GM20000 (cell line): Measurements from ENCODE around the gene CCN5.

Experiments
- DNase-seq: peaks from one replicate; pipeline ENCODE4 v3.0.0; 2012; ENCODE audit warnings: low spot score
- TF ChIP-seq, protein P1 (sequence below): IDR thresholded peaks from 2 replicates; pipeline ENCODE4 v1.5.1; 2012; ENCODE audit warnings: mild to moderate bottlenecking, control low read depth; ENCODE audit errors: extremely low read depth, missing control alignments

The CCN5 gene

GRCh38 chr20:44714102-44714700 is 968 bp upstream of the CCN5 start:
- DNase-seq = no peak
- TF ChIP-seq, protein P1, sequence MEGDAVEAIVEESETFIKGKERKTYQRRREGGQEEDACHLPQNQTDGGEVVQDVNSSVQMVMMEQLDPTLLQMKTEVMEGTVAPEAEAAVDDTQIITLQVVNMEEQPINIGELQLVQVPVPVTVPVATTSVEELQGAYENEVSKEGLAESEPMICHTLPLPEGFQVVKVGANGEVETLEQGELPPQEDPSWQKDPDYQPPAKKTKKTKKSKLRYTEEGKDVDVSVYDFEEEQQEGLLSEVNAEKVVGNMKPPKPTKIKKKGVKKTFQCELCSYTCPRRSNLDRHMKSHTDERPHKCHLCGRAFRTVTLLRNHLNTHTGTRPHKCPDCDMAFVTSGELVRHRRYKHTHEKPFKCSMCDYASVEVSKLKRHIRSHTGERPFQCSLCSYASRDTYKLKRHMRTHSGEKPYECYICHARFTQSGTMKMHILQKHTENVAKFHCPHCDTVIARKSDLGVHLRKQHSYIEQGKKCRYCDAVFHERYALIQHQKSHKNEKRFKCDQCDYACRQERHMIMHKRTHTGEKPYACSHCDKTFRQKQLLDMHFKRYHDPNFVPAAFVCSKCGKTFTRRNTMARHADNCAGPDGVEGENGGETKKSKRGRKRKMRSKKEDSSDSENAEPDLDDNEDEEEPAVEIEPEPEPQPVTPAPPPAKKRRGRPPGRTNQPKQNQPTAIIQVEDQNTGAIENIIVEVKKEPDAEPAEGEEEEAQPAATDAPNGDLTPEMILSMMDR = no peak

GRCh38 chr20:44715499-44716308 is 535 bp downstream of the CCN5 start:
- TF ChIP-seq, protein P1 = no peak
- DNase-seq = no peak

GRCh38 chr20:44716309-44717106 is 1.3 kb downstream of the CCN5 start:
- no peak for DNase-seq
- TF ChIP-seq, protein P1 = no peak

GRCh38 chr20:44717986-44718385 is 2.8 kb downstream of the CCN5 start:
- DNase-seq = no peak
- TF ChIP-seq, protein P1 = no peak

DNA sequence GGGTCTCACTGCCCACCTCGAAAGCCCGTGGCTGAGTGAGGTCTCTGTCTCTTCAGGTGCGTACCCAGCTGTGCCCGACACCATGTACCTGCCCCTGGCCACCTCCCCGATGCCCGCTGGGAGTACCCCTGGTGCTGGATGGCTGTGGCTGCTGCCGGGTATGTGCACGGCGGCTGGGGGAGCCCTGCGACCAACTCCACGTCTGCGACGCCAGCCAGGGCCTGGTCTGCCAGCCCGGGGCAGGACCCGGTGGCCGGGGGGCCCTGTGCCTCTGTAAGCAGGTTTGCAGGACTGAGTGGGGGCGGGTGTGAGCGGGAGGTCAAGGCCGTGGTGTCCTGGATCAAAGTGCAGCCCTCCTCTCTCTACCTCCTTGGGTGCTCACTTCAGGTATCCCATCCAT is 4.7 kb downstream of the CCN5 start:
- TF ChIP-seq, protein P1 = no peak
- DNase-seq = no peak

GRCh38 chr20:44720621-44720996 is 5.4 kb downstream of the CCN5 start:
- TF ChIP-seq, protein P1 = no peak
- no peak for DNase-seq
